ENCODE results near the gene CELF2. TPM values are rescaled to one million over a fixed set of nuclear protein-coding genes. Genes with fewer than 3 reads are reported as not detected.
A peak's percentile ranks its signal among the peaks of the same experiment; 100 is the strongest.

Gene CELF2
- total RNA-seq, 1 donor from 2014 or later, result 6.4 TPM

DNA sequence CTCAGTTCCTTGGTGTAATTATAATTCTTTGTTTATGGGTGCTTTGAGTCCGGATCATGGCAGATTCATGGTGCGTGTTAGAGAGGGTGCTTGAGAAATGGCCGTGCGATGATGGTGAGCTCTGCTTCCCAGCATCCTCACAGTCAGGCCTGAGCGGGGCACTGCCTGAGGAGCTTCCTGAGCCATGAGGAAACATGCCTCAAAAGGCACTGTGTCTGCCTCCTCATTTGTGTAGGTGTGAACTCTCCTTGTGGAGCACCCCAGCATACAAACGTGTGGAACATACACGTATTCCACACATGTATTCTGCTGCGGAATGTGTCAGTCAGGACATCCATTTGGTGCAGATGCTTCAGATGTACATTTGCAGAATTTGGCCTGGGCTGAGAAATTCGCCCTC is 205.4 kb downstream of the CELF2 start:
- no peak for DNase-seq (ENCODE audit: low read depth)

DNA sequence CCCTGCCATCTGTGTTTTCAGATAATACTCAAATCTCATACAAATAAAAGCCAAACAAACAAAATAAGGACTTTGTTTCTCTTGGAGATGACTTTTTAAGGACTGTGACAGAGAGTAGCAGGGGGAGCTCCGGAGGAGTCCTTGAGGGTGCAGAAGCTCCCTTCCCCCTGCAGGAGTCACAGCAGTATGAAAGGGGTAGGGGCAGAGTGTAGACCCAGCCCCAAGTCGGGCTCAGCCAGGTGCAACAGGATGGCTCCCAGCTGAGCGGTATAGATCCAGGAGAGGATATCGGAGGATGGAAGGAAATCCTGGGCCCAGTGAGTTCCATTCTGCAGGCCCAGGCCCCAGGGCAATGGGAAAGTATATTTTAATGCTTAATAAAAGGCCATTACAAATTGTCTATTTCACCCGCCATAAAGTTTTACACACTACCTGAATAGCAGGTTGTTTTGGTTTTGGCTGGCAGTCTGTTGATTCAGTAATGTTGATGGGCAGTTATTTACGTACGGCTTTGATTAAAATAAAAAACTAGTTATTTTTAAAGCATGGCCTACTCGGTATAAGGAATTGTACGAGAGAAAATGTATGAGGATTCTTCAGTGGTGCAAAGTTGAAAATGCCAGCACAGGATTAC is 206.0 kb downstream of the CELF2 start:
- DNase-seq (ENCODE audit: low read depth), result no peak

DNA sequence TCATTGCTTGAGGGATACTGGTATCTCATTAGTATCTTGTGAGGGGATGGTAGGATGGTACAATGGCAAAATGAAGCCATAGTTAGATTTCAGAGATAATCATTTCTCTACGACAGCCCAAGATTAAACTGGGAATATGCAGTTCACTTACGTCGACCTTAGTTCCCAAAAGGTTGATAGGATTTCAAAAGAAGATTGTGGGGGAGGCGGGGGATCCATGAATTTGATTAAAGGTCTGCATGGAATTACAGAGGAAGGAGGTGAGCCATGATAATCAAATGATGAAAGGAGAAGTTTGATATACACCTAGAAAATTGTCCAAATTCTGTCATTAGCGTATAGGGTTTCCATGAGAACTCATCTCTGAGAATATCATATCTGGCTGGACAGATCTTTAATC is 206.6 kb downstream of the CELF2 start:
- no peak for DNase-seq (ENCODE audit: low read depth)

DNA sequence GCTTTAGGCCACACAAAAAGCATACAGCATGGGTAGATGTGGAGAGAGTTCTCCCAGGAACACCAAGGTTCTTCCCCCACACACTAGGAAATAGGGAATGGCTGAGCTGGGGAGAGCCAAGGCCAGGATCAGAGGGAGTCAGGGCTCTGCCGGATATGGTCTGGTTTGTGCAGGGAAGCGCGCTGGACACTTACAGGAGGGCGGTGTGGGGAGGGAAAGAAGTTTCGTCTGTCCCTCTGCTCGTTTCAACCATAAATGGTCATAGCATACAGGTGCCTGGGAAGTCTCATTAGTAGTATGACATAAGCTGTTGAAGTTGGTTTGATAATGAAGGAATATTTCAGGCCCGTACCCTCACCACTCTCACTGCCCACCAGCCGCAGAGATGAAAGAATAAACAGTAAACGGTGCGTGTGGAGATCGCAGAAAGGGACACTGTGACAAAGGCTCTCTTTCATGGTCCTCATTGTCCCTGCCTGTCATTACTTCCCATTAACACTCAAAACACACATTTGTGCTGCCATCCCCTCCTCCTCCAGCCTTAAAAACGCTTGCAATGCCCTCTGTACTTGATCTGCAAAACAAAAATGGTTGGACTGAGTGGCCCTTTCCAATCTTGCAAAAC is 207.2 kb downstream of the CELF2 start:
- no peak for DNase-seq (ENCODE audit: low read depth)

DNA sequence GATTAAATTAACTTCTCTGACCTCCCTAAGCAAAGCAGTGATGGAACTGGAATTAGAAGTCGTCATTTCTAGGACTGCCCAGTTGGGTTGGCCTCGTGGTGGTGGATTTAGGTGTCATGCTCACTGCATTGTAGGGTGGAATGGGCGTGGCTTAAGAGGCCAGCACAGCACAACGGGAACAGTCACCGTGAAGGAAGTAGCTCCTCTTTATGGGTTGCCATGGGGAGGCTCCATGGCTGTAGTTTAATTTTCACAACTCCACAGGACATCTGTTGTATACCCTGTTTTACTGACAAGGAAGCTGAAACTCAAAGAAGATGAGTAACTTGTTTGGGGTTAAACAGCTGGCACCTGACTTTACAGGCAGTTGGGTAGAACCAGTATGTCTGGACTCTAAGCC is 208.3 kb downstream of the CELF2 start:
- no peak for DNase-seq (ENCODE audit: low read depth)

DNA sequence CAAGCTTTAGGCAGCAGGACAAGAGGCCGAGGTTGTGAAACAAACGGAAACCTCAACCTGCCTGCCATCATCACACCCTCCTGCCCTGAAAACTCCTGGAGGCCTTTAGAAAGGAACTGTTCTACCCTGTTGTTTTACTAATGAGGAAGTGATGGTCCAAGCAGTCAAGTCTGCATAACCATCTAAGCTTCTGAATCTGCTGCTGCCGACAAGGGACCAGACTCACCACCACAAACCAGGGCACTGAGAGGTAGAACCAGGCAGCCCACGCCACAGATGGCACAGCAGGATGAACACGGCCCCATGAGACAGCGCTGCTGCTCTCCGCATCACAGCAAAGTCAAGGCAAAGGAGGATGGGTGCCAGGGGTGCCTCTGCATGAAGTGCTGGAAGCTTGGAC is 209.4 kb downstream of the CELF2 start:
- no peak for DNase-seq (ENCODE audit: low read depth)

- no peak for DNase-seq (ENCODE audit: low read depth)
These were observed 212.2 kb downstream of the CELF2 start for GRCh38 chr10:11229893-11230292.

GRCh38 chr10:11230498-11231167 is 213.0 kb downstream of the CELF2 start:
- peak; percentile 7 for DNase-seq (ENCODE audit: low read depth)

- no peak for DNase-seq (ENCODE audit: low read depth)
These were observed 213.6 kb downstream of the CELF2 start for GRCh38 chr10:11231285-11231684.

GRCh38 chr10:11232222-11232961 is 214.7 kb downstream of the CELF2 start:
- no peak for DNase-seq (ENCODE audit: low read depth)

- DNase-seq (ENCODE audit: low read depth), result no peak
These were observed 217.3 kb downstream of the CELF2 start for GRCh38 chr10:11234857-11235531.

GRCh38 chr10:11235771-11236170 is 218.1 kb downstream of the CELF2 start:
- no peak for DNase-seq (ENCODE audit: low read depth)

- peak; percentile 50 for DNase-seq (ENCODE audit: low read depth)
These were observed 218.6 kb downstream of the CELF2 start for GRCh38 chr10:11236234-11236633.

DNA sequence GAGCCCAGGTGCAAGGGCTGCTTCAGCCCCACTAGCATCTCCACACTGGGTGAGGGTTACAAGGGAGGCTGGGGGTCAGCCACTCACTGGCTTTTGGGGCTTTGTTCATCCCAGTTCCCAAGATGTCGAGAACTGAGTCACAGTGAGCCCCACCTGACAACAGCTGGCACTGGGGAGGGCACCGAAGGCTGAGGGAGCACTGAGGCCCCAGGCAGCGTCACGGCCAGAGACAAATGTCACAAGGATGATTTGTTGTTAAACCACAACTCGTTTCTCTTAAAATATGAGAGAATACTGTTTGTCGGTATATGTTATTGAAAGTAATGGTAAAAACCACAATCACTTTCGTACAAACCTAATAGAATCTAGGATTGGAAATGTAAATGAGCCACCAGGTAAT is 219.9 kb downstream of the CELF2 start:
- no peak for DNase-seq (ENCODE audit: low read depth)

DNA sequence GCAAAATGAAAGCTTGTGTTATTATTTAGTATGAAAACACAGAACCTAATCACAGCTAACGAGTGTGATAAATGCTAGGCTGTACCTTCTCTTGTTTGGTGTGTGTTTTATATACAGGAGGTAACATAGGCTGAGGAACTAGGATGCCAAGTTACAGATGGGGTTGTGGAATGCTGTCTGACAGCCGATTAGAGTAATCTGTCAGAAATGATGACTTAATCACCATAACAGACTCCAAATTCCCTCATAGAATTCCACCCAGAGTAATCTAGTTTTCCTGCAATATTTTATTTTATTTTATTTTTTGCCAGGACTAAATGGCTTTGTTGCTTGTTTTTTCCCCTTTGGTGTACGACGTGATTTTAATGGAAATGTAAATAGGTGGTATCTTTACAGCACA is 221.2 kb downstream of the CELF2 start:
- DNase-seq (ENCODE audit: low read depth), result no peak

GRCh38 chr10:11240641-11241040 is 223.0 kb downstream of the CELF2 start:
- no peak for DNase-seq (ENCODE audit: low read depth)

DNA sequence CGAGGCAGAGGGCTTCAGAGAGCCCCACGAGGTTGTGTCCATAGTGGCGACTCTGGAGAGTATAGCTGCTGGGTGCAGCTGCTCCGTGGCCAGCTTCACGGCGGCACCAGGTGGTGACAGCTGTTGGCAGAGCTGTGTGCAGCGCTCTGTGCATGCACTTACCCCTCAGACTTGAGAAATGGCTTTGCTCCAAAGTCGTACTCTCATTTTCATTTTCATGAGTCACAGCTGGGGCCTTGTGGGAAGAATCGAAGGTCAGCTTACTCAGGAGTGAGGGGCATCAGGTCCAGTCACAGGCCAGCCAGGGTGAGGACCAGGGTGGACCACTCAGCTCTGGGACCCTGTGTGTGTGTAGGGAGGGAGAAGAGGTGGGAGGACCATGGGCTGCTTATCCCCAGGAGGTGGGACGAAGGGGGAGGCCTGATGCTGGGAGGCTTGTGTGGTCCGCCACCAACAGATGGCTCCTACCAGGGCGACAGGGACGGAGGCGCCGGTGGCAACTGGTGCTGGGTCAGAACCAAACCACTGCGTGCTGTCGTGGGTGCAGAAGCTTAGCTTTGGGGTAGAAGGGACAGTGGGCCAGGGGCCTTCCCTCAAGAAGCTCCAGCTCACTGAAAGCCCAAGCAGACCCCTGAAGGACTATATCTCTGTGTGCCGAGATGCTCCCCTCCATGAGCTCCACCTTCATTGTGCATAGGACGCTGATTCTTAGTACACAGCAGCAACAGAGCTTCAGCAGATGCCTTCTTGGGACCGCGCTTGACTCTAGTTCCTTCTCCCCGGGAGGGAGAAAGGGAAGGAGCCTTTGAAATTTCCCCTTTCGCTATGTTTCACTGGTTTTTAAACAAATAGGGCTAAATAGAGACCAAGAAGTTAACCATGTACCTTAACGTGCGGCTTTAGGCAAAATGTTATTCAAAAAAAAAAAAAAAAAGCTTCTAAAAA is 225.0 kb downstream of the CELF2 start:
- DNase-seq (ENCODE audit: low read depth), result peak; percentile 23

DNA sequence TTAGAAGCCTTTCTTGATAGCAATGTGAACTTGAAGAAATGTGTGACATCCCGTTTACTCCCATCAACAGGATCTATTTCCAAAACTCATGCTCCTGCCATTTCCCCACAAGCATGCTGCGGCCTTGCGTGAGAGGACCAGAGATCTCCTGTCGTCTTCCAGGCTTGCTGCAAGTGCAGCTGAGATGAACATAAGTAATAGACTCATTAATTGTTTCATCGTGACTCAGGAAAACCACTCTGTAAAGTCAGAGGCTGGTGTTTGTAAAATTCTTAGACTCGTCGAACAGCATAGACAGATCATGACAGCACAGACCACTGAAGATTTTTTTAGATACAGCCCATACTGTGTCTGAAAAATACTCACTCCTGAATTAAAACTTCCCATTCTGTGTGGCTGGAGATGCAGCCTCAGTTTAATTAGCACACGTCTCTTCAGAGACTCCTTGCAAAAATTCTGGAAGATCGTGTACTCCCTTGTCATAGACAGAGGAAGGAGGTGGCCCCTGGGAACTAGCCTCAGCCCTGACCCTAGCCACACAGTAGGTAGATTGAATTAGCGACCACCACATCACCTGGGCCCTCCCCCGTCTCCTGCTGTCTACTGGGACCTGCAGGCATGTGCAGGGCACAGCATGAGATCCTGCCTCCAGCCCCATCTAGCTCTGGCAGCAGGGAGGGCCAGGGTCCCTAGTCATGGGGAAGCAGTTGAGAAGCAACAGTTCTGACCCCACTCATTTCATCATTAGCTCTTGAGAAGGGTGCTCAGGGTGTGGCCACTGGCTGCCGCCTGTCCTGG is 226.0 kb downstream of the CELF2 start:
- no peak for DNase-seq (ENCODE audit: low read depth)

DNA sequence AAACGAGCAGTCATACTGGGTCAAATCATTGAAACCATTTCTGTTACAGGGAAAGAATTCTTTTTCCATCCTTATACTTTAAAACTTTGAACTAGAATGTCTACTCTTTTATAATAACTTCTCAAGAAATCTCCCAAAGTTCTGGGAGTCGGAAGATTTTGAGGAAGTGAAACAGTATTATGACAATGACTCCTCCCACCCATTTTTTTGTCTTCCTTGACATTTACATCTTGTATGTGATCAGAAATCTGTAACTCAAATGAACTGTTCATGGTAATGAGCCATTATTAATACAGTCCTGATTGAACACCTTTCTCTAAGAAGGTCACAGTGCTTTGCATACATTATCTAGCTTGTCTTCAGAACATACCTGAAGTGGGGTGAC is 227.4 kb downstream of the CELF2 start:
- DNase-seq (ENCODE audit: low read depth), result no peak

GRCh38 chr10:11245510-11245909 is 227.8 kb downstream of the CELF2 start:
- DNase-seq (ENCODE audit: low read depth), result no peak

Data from renal cortical epithelial cell (primary cell).